HepG2 (cell line): ENCODE results near the gene IKBKE.

ENCODE experiments used
- ATF7-NPFF ChIP-seq: sonication (generic); formaldehyde crosslinking; IDR thresholded peaks from 2 replicates; pipeline ENCODE4 v1.8.1; 2023; ENCODE audit warnings: mild to moderate bottlenecking, low read depth, missing genetic modification reagents, moderate library complexity
- ETV5 ChIP-seq: IDR thresholded peaks from 2 replicates; pipeline ENCODE4 v1.6.1; 2018; ENCODE audit warnings: missing biosample characterization, missing genetic modification reagents, inconsistent platforms, borderline replicate concordance
- EZH2 ChIP-seq: conservative IDR thresholded peaks from 2 replicates; pipeline ENCODE4 v1.6.1; 2012; ENCODE audit warnings: mild to moderate bottlenecking, low read depth, low read length, moderate library complexity
- NCOA2 ChIP-seq: sonication (generic); formaldehyde crosslinking; IDR thresholded peaks from 2 replicates; pipeline ENCODE4 v1.8.0; 2022; ENCODE audit warnings: inconsistent platforms
- SP1 ChIP-seq, 2 experiments: fragments of 450-650 bp in 1 of 2; sonication (generic) in 1 of 2; formaldehyde crosslinking in 1 of 2; IDR thresholded peaks; 2 replicates each; pipeline versions ENCODE4 v1.4.0 to v1.6.1; 2016 to 2020; ENCODE audit warnings: missing genetic modification reagents in 1 of 2
- ZNF605 ChIP-seq: sonication (generic); formaldehyde crosslinking; IDR thresholded peaks from 2 replicates; pipeline ENCODE4 v1.8.0; 2022; ENCODE audit warnings: mild to moderate bottlenecking, missing genetic modification reagents
- TF ChIP-seq, protein P1 (sequence below): sonication (generic); formaldehyde crosslinking; IDR thresholded peaks from 2 replicates; pipeline ENCODE4 v1.5.0; 2020; ENCODE audit warnings: mild to moderate bottlenecking, missing genetic modification reagents, moderate library complexity

DNA sequence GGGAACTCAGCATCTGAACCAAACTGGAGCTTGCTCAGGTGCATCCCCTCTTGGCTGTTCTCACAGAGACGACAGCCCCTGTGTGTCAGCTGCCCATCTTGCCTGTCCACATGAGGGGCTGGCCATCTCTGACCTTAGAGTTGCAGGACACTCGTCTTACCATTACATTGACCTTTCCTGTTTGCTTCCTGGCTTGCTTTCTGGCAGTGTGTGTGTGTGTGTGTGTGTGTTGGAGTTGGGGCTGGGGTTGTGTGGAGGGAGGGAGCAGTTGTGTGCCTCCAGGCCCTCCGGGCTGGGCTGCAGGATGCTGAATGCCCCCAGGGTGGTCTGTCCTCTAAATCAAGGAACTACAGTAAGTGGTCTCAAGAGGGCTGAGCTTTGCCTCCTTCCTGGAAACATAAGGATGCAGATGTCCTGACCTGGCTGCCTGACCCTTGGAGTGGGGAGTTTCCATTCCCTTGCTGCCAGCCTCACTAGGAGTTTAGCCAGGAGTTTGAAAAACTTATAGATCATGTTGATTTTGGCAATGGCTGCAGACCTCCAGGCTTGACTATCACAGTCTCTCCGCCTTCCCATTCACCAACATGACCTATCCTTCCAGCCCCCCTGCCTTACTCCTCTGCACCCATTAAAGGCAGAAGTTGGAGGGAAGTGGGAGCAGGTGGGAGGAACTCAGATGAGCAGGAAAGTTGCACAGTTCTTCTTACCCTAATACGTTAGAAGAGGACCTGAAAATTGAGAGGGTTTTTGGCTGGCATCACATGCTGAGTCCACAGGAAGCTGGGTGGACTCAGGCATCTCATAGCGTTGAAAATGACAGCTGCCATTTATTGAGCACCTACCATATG, 56.0 kb downstream of the IKBKE start:
- no peak for TF ChIP-seq NCOA2 (CRISPR knock-in tag)
- no peak for TF ChIP-seq ETV5 (CRISPR knock-in tag)
- TF ChIP-seq, protein P1, sequence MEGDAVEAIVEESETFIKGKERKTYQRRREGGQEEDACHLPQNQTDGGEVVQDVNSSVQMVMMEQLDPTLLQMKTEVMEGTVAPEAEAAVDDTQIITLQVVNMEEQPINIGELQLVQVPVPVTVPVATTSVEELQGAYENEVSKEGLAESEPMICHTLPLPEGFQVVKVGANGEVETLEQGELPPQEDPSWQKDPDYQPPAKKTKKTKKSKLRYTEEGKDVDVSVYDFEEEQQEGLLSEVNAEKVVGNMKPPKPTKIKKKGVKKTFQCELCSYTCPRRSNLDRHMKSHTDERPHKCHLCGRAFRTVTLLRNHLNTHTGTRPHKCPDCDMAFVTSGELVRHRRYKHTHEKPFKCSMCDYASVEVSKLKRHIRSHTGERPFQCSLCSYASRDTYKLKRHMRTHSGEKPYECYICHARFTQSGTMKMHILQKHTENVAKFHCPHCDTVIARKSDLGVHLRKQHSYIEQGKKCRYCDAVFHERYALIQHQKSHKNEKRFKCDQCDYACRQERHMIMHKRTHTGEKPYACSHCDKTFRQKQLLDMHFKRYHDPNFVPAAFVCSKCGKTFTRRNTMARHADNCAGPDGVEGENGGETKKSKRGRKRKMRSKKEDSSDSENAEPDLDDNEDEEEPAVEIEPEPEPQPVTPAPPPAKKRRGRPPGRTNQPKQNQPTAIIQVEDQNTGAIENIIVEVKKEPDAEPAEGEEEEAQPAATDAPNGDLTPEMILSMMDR (CRISPR knock-in tag): no peak
- no peak for TF ChIP-seq SP1 (IDR thresholded peaks at IDR 0.05)
- no peak for TF ChIP-seq SP1 (CRISPR knock-in tag; IDR thresholded peaks at IDR 0.05)
- TF ChIP-seq ZNF605 (CRISPR knock-in tag): no peak
- TF ChIP-seq EZH2: no peak
- TF ChIP-seq ATF7-NPFF (CRISPR knock-in tag): no peak
